Mammary epithelial cell (primary cell): Measurements from ENCODE around the gene IFIT1B.
"Not testable (repeated sequence)": the region's sequence is repeated elsewhere in the genome, so short reads cannot be mapped to it uniquely, and the experiment has no call there.

Experiments used
- EZH2 ChIP-seq: IDR thresholded peaks from 2 replicates; pipeline ENCODE4 v1.6.1; 2012; ENCODE audit warnings: low read length, inconsistent platforms, borderline replicate concordance
- TF ChIP-seq, protein P1 (sequence below), 2 donors: IDR thresholded peaks in 1 of 2; conservative IDR thresholded peaks in 1 of 2; 2 replicates each; pipeline ENCODE4 v1.5.1; 2011 to 2012; ENCODE audit warnings: inconsistent platforms in 2 of 2, low read length in 2 of 2, mild to moderate bottlenecking in 2 of 2, control low read depth in 1 of 2, low read depth in 1 of 2; ENCODE audit not compliant: insufficient read depth in 1 of 2; ENCODE audit errors: extremely low read depth in 1 of 2

DNA sequence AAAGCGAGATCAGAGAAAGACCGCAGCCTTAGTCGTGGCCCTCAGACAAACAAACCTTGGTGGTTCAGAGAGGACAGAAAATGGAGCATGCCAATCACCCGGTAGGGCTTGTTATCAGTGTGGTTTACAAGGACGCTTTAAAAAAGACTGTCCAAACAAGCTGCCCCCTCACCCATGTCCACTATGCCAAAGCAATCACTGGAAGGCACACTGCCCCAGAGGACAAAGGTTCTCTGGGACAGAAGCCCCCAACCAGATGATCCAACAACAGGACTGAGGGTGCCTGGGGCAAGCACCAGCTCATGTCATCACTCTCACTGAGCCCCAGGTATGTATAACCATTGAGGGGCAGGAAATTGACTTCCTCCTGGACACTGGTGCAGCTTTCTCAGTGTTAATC lies 31.4 kb downstream of the IFIT1B start:
- TF ChIP-seq, protein P1, sequence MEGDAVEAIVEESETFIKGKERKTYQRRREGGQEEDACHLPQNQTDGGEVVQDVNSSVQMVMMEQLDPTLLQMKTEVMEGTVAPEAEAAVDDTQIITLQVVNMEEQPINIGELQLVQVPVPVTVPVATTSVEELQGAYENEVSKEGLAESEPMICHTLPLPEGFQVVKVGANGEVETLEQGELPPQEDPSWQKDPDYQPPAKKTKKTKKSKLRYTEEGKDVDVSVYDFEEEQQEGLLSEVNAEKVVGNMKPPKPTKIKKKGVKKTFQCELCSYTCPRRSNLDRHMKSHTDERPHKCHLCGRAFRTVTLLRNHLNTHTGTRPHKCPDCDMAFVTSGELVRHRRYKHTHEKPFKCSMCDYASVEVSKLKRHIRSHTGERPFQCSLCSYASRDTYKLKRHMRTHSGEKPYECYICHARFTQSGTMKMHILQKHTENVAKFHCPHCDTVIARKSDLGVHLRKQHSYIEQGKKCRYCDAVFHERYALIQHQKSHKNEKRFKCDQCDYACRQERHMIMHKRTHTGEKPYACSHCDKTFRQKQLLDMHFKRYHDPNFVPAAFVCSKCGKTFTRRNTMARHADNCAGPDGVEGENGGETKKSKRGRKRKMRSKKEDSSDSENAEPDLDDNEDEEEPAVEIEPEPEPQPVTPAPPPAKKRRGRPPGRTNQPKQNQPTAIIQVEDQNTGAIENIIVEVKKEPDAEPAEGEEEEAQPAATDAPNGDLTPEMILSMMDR (conservative IDR thresholded peaks at IDR 0.05 in 1 of 2, IDR thresholded peaks at IDR 0.05 in 1 of 2; ENCODE audit: extremely low read depth in 1 of 2, insufficient read depth in 1 of 2, low read depth in 1 of 2, low read length in 2 of 2): not testable (repeated sequence)
- TF ChIP-seq EZH2: not testable (repeated sequence)
